Measurements from ENCODE around the gene CGB3. TPM values are rescaled to one million over a fixed set of nuclear protein-coding genes. Genes with fewer than 3 reads are reported as not detected.
"Not testable (repeated sequence)": the region's sequence is repeated elsewhere in the genome, so short reads cannot be mapped to it uniquely, and the experiment has no call there.

Gene CGB3
- total RNA-seq, 1 donor from 2014 or later, result not detected

DNA sequence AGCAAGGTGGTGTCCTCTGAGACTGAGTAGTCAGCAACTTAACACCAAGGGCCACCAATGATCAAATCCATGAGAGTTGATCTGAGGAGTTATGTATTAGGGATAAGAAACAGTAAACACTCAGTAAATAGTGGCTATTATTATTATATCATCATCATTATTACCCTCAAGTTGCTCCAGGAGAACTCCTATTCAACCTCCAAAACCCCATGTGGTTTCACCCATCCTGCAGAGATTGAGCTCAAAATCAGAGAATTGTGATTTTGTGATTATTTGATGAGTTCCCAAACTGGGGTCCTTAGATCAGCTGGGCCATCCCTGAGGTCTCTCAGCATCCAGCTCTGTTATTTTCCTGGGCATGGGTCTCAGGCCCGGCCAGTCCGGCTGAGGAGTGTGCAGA lies 36.9 kb upstream of the CGB3 start:
- Mint-ChIP-seq H3K4me3 (ENCODE audit: unreplicated experiment) (no peak overlapping the region), H3K4me1 (ENCODE audit: unreplicated experiment) (peaks cover 9% of the 10 kb centered on the region), H3K27me3 (ENCODE audit: unreplicated experiment) (peaks cover 23% of the 10 kb centered on the region), H3K27ac (ENCODE audit: unreplicated experiment) (no peak overlapping the region), H3K36me3 (ENCODE audit: low read depth, unreplicated experiment) (no peaks in the 10 kb centered on the region), H3K9me3 (ENCODE audit: unreplicated experiment) (no peaks in the 10 kb centered on the region)
- TF ChIP-seq, protein P1, sequence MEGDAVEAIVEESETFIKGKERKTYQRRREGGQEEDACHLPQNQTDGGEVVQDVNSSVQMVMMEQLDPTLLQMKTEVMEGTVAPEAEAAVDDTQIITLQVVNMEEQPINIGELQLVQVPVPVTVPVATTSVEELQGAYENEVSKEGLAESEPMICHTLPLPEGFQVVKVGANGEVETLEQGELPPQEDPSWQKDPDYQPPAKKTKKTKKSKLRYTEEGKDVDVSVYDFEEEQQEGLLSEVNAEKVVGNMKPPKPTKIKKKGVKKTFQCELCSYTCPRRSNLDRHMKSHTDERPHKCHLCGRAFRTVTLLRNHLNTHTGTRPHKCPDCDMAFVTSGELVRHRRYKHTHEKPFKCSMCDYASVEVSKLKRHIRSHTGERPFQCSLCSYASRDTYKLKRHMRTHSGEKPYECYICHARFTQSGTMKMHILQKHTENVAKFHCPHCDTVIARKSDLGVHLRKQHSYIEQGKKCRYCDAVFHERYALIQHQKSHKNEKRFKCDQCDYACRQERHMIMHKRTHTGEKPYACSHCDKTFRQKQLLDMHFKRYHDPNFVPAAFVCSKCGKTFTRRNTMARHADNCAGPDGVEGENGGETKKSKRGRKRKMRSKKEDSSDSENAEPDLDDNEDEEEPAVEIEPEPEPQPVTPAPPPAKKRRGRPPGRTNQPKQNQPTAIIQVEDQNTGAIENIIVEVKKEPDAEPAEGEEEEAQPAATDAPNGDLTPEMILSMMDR (IDR thresholded peaks at IDR 0.05; ENCODE audit: unreplicated experiment), result no peak
- no peak for DNase-seq (ENCODE audit: low spot score)

DNA sequence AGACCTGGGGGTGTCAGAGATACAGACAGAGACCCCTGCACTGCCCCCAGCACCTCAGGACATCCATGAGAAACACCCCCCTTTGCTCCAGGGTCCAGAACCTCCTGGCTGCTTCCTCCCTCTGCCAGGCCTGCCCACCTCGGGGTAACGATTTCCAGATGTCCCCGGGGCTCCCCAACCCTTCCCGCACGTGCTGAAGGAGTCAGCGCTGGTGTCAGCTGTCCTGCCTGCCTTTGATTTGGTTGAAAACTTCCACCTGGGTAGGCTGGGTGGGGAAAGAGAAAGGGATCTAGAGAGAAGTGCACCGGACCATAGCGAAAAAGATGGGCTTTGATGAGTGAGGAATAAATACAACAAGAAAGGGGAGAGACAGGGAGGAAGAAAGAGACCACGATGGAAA lies 34.9 kb upstream of the CGB3 start:
- no peak overlapping the region for H3K27ac Mint-ChIP-seq (ENCODE audit: unreplicated experiment)

DNA sequence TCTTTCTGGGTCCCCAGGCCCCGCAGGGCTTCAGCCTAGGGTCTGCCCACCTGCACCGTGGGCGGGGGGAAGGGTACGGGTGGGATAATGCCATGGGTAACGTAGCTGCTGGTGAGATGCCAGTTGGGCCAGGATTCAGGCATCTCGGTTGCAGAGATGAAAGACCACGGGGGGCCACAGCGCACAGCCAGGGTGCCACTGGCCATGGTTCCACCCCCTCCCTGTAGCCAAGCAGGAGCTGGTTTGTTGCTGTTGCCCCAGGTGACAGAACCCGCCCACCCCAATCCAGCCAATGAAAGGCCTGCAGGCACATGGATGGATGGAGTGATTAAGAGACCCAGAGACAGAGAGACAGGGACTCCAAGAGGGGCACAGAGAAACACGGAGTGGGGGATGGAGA lies 34.4 kb upstream of the CGB3 start:
- TF ChIP-seq, protein P1 (IDR thresholded peaks at IDR 0.05; ENCODE audit: unreplicated experiment), result no peak
- DNase-seq (ENCODE audit: low spot score), result no peak
- Mint-ChIP-seq H3K4me3 (ENCODE audit: unreplicated experiment) (no peak overlapping the region), H3K27ac (ENCODE audit: unreplicated experiment) (no peak overlapping the region), H3K27me3 (ENCODE audit: unreplicated experiment) (peaks cover 26% of the 10 kb centered on the region), H3K9me3 (ENCODE audit: unreplicated experiment) (no peaks in the 10 kb centered on the region), H3K4me1 (ENCODE audit: unreplicated experiment) (peaks cover 8% of the 10 kb centered on the region), H3K36me3 (ENCODE audit: low read depth, unreplicated experiment) (no peaks in the 10 kb centered on the region)

More for the DNA sequence above, 34.9 kb upstream of the CGB3 start:
- H3K36me3 Mint-ChIP-seq (ENCODE audit: low read depth, unreplicated experiment), result no peaks in the 10 kb centered on the region
- TF ChIP-seq, protein P1 (IDR thresholded peaks at IDR 0.05; ENCODE audit: unreplicated experiment), result no peak
- DNase-seq (ENCODE audit: low spot score), result no peak
- peaks cover 8% of the 10 kb centered on the region for H3K4me1 Mint-ChIP-seq (ENCODE audit: unreplicated experiment)
- no peaks in the 10 kb centered on the region for H3K9me3 Mint-ChIP-seq (ENCODE audit: unreplicated experiment)
- H3K27me3 Mint-ChIP-seq (ENCODE audit: unreplicated experiment), result peaks cover 23% of the 10 kb centered on the region
- peak overlapping the region; percentile 10 for H3K4me3 Mint-ChIP-seq (ENCODE audit: unreplicated experiment)

DNA sequence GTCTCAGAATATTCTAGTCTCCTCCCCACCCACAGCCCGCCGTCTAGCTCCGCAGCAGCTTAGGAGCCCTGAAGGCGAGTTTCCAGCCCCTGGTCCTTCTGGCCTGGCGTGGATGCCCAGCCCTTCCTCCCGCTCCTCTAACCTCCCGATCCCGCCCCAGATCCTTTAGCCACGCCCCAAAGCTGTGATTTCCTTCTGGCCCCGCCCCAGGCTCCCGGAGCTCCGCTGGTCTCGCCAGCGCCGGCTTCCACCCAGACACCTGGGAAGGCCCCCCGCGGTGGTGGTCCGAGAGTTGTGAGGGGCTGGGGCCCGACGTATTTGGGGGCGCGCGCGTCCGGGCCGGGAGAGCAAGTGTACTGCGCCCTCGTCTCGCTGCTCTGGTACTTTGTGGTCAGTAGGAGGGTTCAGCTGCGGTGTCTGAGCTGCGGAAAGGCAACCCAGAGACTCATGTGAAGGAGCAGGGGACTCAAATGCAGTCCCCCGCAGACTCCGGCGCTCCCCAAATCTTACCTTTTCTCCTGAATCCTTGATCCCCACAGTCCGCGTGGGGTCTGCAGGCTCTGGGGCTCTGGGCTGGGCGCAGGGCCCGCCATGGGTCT lies 33.6 kb upstream of the CGB3 start, which contains the start of gene CGB7:
Gene CGB7, minus strand, starts transcription at position 114 of the 599 bp plus-strand sequence. CDS start 2,374 bp downstream, outside the sequence.
- Mint-ChIP-seq H3K4me3 (ENCODE audit: unreplicated experiment) (peak within 1 kb of the TSS; percentile 63), H3K4me1 (ENCODE audit: unreplicated experiment) (peaks cover 8% of the 10 kb centered on the region), H3K9me3 (ENCODE audit: unreplicated experiment) (no peaks in the 10 kb centered on the region), H3K27ac (ENCODE audit: unreplicated experiment) (no peak within 1 kb of the TSS), H3K27me3 (ENCODE audit: unreplicated experiment) (peaks cover 25% of the 10 kb centered on the region), H3K36me3 (ENCODE audit: low read depth, unreplicated experiment) (no peaks in the 10 kb centered on the region)
- TF ChIP-seq, protein P1 (IDR thresholded peaks at IDR 0.05; ENCODE audit: unreplicated experiment), result no peak
- DNase-seq (ENCODE audit: low spot score), result peak; percentile 63

DNA sequence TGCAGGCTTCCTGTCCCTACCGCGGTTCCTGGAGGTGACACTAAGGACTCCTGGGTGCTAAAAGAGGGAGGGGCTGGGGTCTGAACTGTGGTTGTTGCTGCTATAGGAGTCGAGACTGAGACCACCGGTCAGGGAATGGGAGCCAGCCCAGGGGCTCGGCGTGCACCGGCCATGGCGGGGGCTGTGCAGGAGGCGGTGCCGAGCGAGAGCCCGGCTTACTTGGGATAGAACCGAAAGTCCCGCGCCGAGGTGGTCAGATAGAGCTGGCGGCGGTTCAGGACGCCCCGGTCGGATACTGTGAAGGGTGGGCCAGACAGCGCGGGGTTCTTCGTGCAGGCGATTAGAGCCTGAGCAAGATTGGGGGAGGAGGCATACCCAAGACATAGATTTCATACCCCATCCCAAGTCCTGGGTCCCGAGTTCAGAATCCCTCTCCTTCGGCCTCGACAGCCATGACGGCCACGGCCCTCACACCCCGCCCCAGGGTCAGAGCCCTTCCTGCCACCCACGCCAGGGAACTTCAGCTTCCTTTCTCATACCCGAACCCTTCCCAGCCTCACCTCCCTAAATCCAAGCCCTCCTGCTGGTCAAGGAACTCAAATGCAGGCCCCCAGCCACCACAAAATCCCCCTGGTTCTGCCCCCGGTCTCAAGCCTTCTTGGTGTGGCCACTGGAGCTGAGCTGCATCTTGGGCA lies 32.9 kb upstream of the CGB3 start:
- DNase-seq (ENCODE audit: low spot score); H3K4me1 Mint-ChIP-seq (ENCODE audit: unreplicated experiment); H3K27ac Mint-ChIP-seq (ENCODE audit: unreplicated experiment); H3K9me3 Mint-ChIP-seq (ENCODE audit: unreplicated experiment); H3K36me3 Mint-ChIP-seq (ENCODE audit: low read depth, unreplicated experiment): not testable (repeated sequence)
- H3K4me3 Mint-ChIP-seq (ENCODE audit: unreplicated experiment), result peak overlapping the region; percentile 63
- peaks cover 25% of the 10 kb centered on the region for H3K27me3 Mint-ChIP-seq (ENCODE audit: unreplicated experiment)
